A172 (cell line): ENCODE results near the gene CXXC5. TPM values are rescaled to one million over a fixed set of nuclear protein-coding genes. Genes with fewer than 3 reads are reported as not detected.
"Not testable (repeated sequence)": the region's sequence is repeated elsewhere in the genome, so short reads cannot be mapped to it uniquely, and the experiment has no call there.

Experiments used
- DNase-seq: peaks from one replicate; pipeline ENCODE4 v3.0.0-alpha.2; 2015; ENCODE audit warnings: low spot score
- total RNA-seq: library from RNA; depleted of rRNA; stranded (reverse); fragments of >200 nt; shearing (Covaris generic); gene quantifications from 2 replicates; pipeline ENCODE4 v1.2.3, GENCODE V29; 2014; rRNA removed

Gene CXXC5
- 162 and 189 TPM in 2 replicates for total RNA-seq

GRCh38 chr5:139648205-139649081 is at the start of gene CXXC5:
Gene CXXC5 (plus strand): TSS chr5:139648349. CDS start chr5:139680524, 32,175 bp downstream.
- DNase-seq: peak; percentile 75

GRCh38 chr5:139598601-139598965 is 49.6 kb upstream of the CXXC5 start:
- DNase-seq: not testable (repeated sequence)

GRCh38 chr5:139600336-139600949 is 47.7 kb upstream of the CXXC5 start:
- DNase-seq: peak; percentile 13

DNA sequence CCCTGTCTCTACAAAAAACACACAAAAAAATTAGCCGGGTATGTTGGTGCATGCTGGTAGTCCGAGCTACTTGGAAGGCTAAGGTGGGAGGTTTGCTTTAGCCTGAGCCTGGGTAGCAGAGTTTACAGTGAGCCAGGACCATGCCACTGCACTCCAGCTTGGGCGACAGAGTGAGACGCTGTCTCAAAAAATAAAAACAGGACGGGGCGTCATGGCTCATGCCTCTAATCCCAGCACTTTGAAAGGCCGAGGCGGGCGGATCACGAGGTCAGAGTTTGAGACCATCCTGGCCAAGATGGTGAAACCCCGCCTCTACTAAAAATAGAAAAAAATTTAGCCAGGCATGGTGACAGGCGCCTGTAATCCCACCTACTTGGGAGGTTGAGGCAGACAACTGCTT is 46.7 kb upstream of the CXXC5 start:
- no peak for DNase-seq

DNA sequence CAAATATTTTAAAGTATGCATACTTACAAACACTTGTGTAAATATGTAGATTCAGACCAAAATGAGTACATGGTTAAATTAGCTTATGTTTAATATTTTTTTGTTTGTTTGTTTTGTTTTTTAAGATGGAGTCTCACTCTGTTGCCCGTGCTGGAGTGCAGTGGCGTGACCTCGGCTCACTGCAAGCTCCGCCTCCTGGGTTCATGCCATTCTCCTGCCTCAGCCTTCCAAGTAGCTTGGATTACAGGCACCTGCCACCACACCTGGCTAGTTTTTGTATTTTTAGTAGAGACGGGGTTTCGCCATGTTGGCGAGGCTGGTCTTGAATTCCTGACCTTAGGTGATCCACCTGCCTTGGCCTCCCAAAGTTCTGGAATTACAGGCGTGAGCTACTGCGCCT is 46.2 kb upstream of the CXXC5 start:
- DNase-seq: not testable (repeated sequence)

DNA sequence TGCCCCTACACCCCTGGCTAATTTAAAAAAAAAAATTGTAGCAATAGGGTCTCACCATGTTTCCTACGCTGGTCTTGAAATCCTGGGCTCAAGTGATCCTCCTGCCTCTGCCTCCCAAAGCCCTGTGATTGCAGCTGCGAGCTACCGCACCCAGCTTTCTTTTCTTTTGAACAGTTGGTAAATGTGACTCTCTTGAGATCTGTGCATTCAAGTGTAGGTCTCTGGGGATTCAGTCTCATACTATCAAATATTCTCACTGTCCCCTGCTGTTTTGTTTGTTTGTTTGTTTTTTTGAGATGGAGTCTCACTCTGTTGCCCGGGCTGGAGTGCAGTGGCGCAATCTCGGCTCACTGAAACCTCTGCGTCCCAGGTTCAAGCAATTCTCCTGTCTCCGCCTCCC is 42.3 kb upstream of the CXXC5 start:
- no peak for DNase-seq

- DNase-seq: no peak
Measured at GRCh38 chr5:139611703-139612584, 36.2 kb upstream of the CXXC5 start.

GRCh38 chr5:139619861-139620260 is 28.3 kb upstream of the CXXC5 start:
- no peak for DNase-seq

DNA sequence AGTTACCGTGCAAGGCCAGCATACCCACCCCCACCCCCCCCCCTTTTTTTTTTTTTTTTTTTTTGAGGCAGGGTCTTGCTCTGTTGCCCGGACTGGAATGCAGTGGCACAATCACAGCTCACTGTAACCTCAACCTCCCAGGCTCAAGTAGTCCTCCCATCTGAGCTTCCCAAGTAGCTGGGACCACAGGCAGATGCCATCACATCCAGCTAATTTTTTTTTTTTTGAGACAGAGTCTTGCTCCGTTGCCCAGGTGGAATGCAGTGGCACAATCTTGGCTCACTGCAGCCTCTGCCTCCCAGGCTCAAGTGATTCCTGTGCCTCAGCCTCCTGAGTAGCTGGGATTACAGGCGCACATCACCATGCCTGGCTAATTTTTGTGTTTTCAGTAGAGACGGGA is 22.8 kb upstream of the CXXC5 start:
- not testable (repeated sequence) for DNase-seq

DNA sequence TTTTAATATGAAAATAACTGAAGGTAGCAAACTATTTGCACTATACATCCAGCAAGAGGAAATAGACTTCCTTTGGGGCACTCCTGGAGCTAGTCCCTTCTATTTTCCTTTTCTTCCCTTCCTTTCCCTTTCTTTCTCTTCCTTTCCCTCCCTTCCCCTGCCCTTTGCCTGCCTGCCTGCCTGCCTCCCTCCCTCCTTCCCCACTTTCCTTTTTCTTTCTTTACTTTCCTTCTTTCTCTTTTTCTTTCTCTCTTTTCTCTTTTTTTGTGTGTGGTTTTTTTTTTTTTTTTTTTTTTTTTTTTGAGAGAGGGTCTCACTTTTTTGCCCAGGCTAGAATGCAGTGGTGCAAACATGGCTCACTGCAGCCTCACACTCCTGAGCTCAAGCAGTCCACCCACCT is 17.3 kb upstream of the CXXC5 start:
- no peak for DNase-seq

- DNase-seq: no peak
Measured at GRCh38 chr5:139631520-139632165, 16.5 kb upstream of the CXXC5 start.

DNA sequence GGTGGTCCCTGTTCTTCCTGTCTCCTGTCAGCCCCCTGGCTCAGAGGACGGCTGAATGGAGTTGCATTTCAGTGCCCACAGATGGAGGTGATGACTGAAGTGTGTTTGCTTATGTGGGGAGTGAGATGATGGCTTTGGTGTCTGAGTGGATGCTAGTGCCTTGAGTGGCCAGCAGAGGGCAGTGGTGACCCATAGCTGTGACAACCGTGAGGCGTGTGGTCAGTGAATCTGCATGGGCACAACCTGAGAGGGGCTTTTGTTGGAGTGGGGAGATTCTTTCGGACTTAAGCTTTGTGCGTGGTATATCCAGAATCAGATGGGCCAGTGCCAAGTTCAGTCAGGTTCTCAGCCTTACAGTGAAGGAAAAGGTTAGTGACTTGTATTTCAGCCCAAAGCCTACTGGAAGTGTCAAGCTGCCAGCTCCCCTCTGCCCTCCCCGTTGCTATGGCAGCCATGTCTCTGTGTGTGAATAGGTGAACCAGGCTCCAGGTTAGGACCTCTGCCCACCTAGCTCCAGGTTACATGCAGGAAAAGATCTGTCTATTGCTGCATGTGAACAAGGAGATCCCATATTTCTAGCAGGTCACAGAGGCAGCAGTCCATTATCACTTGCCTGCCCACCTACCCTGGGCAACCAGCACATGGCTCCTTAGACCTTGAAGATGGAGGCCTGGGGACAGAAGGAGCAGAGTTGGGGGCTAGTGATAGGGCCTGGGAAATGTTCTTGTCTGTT is 14.7 kb upstream of the CXXC5 start:
- DNase-seq: peak; percentile 84

GRCh38 chr5:139634028-139634325 is 14.2 kb upstream of the CXXC5 start:
- DNase-seq: no peak

- DNase-seq: no peak
Measured at GRCh38 chr5:139634541-139634940, 13.6 kb upstream of the CXXC5 start.

GRCh38 chr5:139635191-139635590 is 13.0 kb upstream of the CXXC5 start:
- no peak for DNase-seq

DNA sequence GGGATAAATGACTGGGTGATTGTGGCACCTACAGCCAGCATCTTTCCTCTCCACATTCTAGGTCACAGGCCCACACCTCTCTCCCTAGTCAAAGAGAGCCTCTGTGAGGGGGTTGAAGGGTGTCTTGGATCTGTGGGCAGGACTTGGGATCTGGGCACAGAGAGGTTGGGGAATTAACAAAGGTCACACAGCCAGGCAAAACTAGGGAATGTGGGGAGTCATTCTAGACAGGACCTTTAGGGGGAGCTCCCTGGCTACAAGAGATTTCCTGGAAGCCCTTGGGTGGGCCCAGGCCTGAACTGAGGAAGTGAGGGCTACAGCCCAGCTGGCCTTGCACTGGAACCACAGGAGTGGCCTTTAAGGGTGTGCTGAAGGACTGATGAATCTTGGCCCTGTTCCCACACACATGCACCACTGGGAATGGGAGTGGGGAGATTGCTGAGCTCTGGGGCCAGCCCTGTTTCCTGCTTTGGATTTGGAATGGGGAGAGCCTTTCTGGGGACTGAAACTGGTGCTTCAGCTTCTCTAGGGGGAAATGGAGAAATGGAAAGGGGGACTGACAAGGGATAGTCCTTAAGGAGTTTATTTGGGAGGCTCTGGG is 12.4 kb upstream of the CXXC5 start:
- DNase-seq: peak; percentile 98

DNA sequence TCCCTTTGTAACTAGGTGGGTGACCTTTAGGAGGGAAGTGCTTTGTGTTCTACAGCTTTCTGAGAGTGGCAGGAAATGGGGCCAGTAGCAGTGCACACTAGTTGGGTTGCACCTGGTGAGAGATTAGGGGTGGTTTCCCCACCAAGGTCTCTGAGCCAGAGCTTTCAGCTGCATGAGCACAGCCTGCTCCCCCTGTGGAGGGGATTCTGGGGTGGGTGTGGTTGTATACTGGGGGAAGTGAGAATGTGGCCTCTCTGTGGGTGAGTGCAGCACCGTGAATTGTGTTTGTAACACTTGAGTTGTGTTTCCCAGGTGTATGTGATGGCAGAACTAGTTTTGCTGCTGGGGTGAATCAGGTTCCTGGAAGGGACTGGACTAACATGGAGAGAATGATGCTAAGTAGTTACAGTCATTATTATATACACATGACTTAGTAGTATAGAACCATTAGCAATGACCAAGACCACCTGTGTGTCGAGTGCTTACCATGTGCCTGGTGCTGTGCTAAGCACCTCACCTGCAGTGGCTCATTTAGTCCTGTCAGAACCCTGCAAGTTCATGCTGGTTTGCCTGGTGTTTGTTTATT is 11.8 kb upstream of the CXXC5 start:
- no peak for DNase-seq

DNA sequence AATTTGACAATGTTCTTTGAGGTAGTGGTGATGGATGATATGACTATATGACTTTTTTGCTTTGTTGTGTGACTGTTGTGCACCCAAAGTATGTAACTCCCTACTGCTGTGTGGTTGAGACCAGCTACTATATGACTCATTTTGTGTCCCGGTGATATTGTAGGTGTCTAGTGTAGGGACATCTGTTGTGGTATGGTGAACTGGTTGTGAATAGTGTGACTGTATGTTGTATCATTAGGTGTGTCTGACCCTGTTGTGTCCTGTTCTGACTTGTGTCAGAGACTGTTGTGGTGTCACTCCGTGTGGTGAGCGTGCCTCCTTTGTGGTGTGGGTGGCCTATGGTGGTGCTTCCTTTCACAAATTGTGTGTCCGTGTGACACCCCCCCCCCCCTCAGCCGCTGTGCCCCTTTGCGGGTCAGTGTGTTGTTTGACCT is 11.2 kb upstream of the CXXC5 start:
- DNase-seq: peak; percentile 58

DNA sequence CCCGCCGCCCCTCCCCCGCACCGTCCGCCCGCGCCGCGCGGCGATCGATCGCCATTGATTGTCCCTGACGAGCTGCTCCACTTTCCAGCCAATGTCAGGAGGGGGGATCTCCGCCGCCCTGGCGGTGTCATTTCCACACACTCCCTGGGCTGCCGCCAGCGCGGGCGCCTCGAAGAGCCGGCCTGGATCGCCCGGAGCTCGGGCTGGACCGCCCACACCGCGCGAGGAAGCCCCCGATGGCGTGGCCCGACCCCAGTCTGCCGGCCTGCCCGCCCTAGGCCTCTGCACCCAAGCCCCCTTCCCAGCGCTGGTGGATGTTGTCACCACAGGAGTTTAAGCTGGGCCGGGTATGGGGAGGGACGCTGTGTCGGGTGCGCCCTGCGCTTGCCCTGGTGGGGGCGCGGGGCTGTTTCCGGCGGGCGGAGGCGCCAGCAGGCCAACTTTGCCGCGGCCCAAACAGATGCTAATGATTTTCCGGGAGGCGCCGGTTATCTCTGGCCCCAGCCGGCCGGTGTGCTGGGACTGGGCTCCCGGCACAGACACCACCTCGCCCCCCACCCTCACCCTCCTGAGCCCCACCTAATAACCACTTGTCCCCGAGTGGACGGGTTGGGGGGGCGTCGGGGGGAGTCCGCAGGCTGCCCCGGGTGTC is 10.6 kb upstream of the CXXC5 start:
- peak; percentile 66 for DNase-seq
